Lower lobe of right lung (tissue), 2 donors: Measurements from ENCODE around the gene CCDC134. TPM values are rescaled to one million over a fixed set of nuclear protein-coding genes. Genes with fewer than 3 reads are reported as not detected.

Experiments used
- ATAC-seq, 2 donors: fragments of 200-7000 bp; cut with Tn5 transposase; one replicate each; pipeline ENCODE4 v1.9.1; 2020 to 2022; ENCODE audit warnings: mild to moderate bottlenecking in 2 of 2, moderate library complexity in 2 of 2
- DNase-seq: peaks from one replicate; pipeline ENCODE4 v3.0.0-alpha.2; 2020
- H3K27ac ChIP-seq: fragments of 200-600 bp; one replicate; pipeline ENCODE4 v1.8.0; 2022
- H3K27me3 ChIP-seq: fragments of 200-600 bp; one replicate; pipeline ENCODE4 v1.8.0; 2022; ENCODE audit warnings: low read depth
- H3K36me3 ChIP-seq: fragments of 200-600 bp; one replicate; pipeline ENCODE4 v1.8.0; 2022; ENCODE audit warnings: mild to moderate bottlenecking
- H3K4me1 ChIP-seq: fragments of 200-600 bp; one replicate; pipeline ENCODE4 v1.8.0; 2022
- H3K4me3 ChIP-seq: fragments of 200-600 bp; one replicate; pipeline ENCODE4 v1.8.0; 2022; ENCODE audit warnings: mild to moderate bottlenecking
- H3K9me3 ChIP-seq: fragments of 200-600 bp; one replicate; pipeline ENCODE4 v1.8.0; 2022
- intact Hi-C: fragments of 100-400 bp; cut with DNase I; formaldehyde crosslinking; loops from one replicate; pipeline ENCODE4 v1.11.0; 2022
- total RNA-seq: library from RNA; stranded (reverse); fragmentation: NEBNext Ultra II Directional; extraction: Animal tissue kit (Norgen Biotek cat#: 25700); gene quantifications from one replicate; pipeline ENCODE4 v1.2.1, GENCODE V29; 2021
- TF ChIP-seq, protein P1 (sequence below): fragments of 200-600 bp; IDR thresholded peaks from one replicate; pipeline ENCODE4 v1.8.0; 2022; ENCODE audit warnings: antibody characterized with exemption, mild to moderate bottlenecking
- donor health status: DM: no; HTN: yes; CAD: no; lungs with severe emphysema.

CCDC134 gene
- total RNA-seq, 1 donor from 2014 or later, result 7.9 TPM

DNA sequence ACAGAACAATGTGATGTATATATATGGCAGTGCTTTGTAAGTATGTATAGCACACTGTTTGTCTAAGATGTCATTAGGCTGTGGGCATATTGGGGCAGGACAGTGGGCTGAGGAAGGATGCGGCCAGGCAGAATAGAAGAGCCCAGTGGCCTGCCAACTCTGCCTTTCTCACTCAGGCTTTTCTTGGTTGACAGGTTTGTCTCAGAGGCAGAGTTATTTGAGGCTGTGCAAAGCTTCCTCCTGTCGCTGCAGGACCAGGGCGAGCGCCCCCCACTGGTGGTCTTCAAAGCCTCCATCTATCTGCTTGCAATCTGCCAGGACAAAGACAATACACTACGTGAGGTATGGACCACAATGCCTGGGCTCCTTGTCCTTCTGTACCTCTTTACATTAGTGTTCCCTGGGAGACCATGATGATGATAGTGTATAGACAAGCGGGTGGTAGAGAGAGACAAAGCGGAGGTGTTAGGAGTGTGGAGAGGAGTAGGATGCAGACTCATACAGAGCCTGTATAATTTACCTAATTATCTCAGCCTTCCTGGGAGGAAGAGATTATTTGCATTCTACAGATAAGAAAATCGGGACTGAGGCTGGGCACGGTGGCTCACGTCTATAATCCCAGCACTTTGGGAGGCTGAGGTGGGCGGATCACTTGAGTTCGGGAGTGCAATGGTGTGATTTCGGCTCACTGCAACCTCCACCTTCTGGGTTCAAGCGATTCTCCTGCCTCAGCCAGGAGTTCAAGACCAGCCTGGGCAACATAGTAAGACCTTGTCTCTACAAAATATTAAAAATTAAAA lies 37.3 kb upstream of the CCDC134 start:
- DNase-seq (no peak), ATAC-seq (peak; percentile 37 to 41)
- no peaks in the 10 kb centered on the region for H3K36me3 ChIP-seq
- TF ChIP-seq, protein P1, sequence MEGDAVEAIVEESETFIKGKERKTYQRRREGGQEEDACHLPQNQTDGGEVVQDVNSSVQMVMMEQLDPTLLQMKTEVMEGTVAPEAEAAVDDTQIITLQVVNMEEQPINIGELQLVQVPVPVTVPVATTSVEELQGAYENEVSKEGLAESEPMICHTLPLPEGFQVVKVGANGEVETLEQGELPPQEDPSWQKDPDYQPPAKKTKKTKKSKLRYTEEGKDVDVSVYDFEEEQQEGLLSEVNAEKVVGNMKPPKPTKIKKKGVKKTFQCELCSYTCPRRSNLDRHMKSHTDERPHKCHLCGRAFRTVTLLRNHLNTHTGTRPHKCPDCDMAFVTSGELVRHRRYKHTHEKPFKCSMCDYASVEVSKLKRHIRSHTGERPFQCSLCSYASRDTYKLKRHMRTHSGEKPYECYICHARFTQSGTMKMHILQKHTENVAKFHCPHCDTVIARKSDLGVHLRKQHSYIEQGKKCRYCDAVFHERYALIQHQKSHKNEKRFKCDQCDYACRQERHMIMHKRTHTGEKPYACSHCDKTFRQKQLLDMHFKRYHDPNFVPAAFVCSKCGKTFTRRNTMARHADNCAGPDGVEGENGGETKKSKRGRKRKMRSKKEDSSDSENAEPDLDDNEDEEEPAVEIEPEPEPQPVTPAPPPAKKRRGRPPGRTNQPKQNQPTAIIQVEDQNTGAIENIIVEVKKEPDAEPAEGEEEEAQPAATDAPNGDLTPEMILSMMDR, result peak; percentile 31
- intact Hi-C loops, result no loop called here
- no peaks in the 10 kb centered on the region for H3K9me3 ChIP-seq
- no peaks in the 10 kb centered on the region for H3K27me3 ChIP-seq
- no peak overlapping the region for H3K4me3 ChIP-seq
- no peaks in the 10 kb centered on the region for H3K4me1 ChIP-seq
- no peak overlapping the region for H3K27ac ChIP-seq

DNA sequence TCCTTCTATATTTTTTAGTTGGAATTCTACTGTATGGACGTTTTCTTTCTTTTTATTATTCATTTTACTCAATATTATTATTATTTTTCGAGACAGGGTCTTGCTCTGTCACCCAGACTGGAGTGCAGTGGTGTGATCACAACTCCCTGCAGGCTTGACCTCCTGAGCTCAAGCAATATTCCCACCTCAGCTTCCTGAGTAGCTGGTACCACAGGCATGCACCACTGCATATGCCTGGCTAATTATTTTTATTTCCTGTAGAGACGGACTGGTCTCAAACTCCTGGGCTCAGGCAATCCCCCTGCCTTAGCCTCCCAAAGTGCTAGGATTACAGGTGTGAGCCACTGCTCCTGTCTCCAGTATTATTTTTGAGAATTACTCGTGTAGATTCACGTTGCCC lies 34.0 kb upstream of the CCDC134 start:
- no peaks in the 10 kb centered on the region for H3K4me1 ChIP-seq
- TF ChIP-seq, protein P1, result no peak
- ATAC-seq, result no peak
- H3K4me3 ChIP-seq, result no peak overlapping the region
- H3K27ac ChIP-seq, result no peak overlapping the region
- no peaks in the 10 kb centered on the region for H3K9me3 ChIP-seq
- intact Hi-C loops, result no loop called here
- H3K27me3 ChIP-seq, result no peaks in the 10 kb centered on the region
- no peak for DNase-seq
- no peaks in the 10 kb centered on the region for H3K36me3 ChIP-seq

DNA sequence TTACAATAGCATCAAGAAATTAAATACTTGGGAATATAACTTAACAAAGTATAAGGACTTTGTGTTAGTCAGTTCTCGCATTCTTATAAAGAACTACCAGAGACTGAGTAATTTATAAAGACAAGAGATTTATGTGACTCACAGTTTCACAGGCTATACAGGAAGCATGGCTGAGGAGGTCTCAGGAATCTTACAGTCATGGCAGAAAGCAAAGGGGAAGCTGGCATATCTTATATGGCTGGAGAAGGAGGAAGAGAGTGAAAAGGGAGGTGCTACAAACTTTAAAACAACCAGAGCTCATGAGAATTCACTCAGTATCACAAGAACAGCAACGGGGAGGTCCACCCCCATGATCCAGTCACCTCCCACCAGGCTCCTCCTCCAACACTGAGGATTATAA lies 32.0 kb upstream of the CCDC134 start:
- TF ChIP-seq, protein P1, result no peak
- DNase-seq (no peak), ATAC-seq (peak; percentile 39 to 49)
- H3K27ac ChIP-seq, result no peak overlapping the region
- no peaks in the 10 kb centered on the region for H3K9me3 ChIP-seq
- H3K4me1 ChIP-seq, result no peaks in the 10 kb centered on the region
- no peaks in the 10 kb centered on the region for H3K27me3 ChIP-seq
- intact Hi-C loops, result no loop called here
- no peaks in the 10 kb centered on the region for H3K36me3 ChIP-seq
- H3K4me3 ChIP-seq, result no peak overlapping the region

DNA sequence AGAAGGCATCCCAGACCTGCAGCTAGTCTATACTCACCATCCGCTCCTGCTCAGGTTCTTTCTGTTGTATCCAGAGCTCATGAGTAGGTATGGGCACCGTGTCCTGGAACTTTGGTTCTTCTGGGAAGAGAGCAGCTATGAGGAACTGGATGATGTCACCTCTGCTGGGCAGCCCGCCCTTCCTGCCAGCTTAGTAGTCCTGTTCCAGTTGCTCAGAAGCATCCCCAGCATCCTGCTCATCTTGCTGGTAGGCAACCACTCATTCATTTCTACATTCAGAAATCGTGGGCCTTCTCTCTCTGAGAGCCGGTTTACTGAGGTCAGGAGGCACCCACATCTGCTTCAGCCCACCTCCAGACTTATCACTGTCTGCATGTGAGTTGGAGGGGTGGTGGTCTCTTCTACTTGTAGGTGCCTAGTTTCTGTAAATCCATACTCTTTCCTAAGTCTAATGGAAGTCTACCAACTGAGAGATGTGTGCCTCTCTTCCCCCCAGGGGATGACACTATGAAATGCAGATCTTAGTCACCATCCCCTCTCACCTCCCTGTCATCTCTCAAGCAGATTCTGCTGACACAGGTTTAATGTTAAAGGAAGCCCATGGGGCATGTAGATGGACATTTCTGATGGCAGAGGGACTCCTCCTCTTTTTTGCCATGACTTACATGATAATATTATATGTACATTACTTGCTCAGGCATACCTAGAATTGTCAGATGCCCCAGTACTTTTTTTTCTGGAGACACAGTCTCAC lies 29.6 kb upstream of the CCDC134 start:
- DNase-seq (no peak), ATAC-seq (no peak)
- no peaks in the 10 kb centered on the region for H3K27me3 ChIP-seq
- H3K36me3 ChIP-seq, result no peaks in the 10 kb centered on the region
- intact Hi-C loops, result no loop called here
- no peaks in the 10 kb centered on the region for H3K4me1 ChIP-seq
- H3K9me3 ChIP-seq, result no peaks in the 10 kb centered on the region
- H3K27ac ChIP-seq, result no peak overlapping the region
- H3K4me3 ChIP-seq, result no peak overlapping the region
- TF ChIP-seq, protein P1, result no peak

DNA sequence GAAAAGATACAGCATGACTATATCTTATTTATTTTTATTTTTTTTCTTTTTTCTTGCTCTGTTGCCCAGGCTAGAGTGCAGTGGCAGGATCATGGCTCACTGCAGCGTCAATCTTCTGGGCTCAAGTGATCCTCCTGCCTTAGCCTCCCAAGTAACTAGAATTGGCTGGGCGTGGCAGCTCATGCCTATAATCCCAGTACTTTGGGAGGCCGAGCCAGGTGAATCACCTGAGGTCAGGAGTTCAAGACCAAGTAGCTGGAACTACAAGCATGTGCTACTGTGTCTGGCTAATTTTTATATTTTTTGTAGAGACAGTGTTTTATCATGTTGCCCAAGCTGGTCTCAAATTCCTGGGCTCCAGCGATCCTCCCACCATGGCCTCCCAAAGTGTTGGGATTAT lies 28.3 kb upstream of the CCDC134 start:
- H3K4me3 ChIP-seq, result no peak overlapping the region
- TF ChIP-seq, protein P1, result no peak
- no peaks in the 10 kb centered on the region for H3K4me1 ChIP-seq
- H3K36me3 ChIP-seq, result no peaks in the 10 kb centered on the region
- H3K9me3 ChIP-seq, result no peaks in the 10 kb centered on the region
- ATAC-seq (no peak), DNase-seq (no peak)
- intact Hi-C loops, result no loop called here
- H3K27ac ChIP-seq, result no peak overlapping the region
- no peaks in the 10 kb centered on the region for H3K27me3 ChIP-seq
